LoVo (cell line): ENCODE measurements around the gene CTPS2.

ENCODE experiments used
- DNase-seq: peaks from one replicate; pipeline ENCODE4 v3.0.0-alpha.2; 2016; ENCODE audit warnings: low spot score

Gene CTPS2

DNA sequence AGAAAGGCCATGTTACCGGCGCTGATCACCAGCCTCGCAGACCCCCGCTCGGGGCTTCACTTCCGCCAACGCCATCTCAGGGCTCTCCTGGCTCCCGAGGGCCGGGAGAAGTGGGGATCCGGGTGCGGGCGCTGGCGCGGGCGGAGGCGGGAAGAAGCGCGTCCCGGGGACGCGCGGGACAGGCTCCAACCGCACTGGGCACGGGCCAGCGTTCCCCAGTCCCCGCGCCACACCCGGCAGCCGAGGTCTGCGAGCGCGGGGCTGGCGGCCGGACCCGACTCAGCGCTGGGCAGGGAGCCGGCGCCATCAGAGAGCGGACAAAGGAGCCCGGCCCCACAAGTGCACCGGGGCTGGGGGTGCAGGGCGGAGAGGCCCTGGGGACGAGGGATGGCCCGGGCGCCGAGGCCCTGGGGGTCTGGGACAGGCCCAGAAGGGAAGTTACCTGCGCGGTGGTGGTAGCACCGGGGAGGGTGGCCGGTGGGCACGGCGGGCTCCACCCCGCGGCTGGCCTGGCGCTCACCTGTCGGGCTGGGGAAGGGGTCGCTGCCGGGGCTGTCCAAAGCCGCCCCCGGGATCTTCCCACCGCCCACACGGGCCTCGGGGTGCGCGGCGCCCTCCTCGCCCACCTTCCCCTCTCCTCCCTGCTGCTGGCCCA is 449 bp downstream of the CTPS2 start:
- DNase-seq = no peak

DNA sequence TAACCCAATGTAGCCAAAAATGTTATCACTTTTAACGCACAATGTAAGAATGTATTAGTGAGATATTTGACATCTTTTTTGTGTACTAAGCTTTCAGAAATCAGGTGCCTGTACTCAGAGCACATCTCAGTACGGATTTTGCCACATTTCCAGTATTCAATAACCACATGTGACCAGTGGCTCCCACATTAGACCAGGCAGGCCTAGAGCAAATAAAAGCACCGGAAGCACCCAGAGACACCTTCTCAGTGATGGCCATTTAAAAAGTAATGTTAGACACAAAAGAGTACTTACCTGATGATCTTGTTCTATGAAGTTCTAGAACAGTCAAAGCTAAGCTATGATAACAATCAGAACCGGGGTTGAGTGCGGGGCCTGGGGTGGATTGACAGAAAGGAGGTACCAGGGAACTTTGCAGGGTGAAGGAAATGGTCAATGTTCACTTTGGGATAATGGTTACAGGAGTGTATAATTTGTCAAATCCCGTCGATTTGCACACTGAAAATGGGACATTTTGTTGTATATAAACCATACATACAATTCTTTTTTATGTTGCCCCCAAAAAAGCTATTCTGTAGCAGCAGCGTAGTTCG is 1.2 kb downstream of the CTPS2 start:
- DNase-seq = no peak

DNA sequence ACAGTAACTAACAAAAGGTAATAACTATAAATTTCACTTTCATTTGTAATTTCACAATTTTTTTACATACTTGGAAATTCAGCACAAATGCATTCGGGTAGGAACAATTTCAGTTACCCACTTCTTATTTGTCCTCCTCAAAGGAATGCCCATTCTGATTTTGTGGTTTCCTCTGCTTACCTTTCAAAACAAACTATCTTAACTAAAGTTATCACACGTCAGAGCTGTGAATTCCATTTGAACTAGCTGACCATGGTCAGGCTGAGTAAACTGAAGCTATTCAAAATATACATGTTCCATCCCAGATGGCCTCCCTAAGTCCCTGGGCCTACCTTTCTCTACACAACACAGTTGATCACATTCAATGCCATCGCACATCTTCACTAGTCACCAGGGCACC is 4.5 kb downstream of the CTPS2 start:
- DNase-seq = no peak

DNA sequence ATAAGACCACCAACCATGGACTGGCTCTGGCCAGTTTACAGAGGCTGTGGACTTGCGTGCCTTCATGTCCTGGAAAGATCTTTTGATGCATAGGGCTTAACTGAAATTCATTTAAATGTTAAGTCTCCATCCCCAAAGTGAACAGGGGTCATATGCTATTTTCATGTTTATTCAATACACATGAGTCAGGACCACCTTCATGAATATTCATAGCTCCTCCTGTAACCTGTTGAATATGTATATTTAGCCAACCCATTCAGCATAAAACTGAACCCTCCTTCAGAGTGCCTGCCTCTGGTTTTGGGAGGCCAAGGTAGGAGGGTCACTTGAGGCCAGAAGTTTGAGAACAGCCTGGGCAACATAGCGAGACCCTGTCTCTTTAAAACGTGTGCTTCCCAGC is 7.1 kb downstream of the CTPS2 start:
- DNase-seq = no peak

DNA sequence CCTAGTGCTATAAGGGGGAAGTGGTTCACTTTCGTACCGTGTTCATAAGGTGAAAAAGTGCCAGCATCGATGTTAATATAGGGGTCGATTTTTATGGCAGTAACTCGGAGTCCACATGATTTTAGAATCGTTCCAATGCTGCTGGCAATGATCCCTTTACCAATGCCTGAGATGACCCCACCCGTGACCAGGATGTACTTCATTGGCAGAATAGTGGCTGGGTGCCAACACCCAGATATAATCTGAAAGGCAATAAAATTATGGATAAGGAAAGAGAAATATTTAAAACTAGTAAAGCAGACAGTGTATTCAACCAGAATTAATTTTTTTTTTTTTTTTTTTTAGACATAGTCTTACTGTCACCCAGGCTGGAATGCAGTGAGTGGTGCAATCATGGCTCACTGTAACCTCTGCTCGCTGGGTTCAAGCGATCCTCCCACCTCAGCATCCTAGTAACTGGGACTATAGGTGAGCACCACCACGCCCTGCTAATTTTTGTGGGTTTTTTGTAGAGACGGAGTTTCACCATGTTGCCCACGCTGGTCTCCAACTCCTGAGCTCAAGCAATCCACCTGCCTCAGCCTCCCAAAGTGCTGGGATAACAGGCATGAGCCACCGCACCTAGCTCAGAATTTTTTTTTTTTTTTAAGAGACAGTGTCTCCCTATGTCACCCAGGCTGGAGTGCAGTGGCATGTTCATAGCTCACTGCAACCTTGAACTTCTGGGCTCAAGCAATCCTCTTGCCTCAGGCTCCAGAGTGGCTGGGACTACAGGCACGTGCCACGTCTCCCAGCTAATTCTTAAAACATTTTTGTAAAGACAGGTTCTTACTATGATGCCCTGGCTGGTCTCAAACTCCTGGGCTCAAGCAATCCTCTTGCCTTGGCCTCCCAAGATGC is 9.5 kb downstream of the CTPS2 start:
- no peak for DNase-seq

DNA sequence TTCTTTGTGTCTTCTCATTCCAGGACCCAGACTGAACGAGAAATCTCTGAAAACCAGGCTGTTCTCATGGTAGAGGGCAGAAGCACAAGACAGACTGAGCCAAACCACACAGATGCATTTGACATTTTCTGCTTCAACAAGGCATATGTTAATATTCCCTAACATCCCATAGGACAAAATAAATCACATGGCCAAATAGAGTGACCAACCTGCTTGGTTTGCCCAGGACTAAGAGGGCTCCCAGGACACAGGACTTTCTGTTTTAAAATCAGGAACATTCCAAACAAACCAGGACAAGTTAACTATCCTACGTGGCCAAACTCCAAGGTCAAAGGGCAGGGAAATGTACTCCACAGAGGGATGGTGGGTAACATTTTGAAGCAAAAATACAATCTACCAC is 11.7 kb downstream of the CTPS2 start:
- DNase-seq = no peak

DNA sequence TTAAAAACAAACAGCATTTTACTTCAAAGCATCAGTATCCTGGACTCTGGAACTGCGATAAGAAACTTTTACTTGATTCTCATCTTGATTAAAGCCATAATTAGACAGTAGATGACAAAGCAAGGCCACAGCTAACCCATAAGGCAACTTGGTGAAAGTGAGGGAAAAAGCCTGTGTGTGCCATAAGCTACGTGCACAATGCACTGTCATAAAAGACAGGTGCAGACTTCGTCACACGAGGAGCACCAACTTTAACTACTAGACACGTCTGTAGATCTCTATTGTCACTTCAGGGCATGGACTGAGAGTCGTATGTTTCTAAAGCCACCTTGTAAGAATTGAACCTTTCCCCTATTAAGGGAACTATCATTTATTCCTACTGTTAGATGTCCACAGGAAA is 13.1 kb downstream of the CTPS2 start:
- no peak for DNase-seq

DNA sequence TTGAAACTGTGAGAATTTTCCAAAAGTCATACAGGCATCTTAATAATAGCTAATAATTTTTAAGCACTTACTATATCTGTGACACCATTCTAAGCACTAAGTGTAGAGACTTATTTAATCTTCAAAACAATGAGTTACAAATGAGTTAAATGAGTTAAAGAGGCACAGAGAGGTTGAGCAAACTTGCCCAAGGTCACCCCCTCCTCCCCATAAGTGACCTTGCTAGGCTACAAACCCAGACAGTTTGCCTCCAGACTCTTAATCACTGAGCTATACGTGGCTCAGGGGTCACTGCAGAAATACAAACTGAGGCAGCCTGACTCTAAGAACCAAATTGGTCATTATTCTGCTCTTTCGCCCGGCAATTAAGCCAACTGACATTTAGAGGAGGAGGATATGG is 15.5 kb downstream of the CTPS2 start:
- DNase-seq = no peak

DNA sequence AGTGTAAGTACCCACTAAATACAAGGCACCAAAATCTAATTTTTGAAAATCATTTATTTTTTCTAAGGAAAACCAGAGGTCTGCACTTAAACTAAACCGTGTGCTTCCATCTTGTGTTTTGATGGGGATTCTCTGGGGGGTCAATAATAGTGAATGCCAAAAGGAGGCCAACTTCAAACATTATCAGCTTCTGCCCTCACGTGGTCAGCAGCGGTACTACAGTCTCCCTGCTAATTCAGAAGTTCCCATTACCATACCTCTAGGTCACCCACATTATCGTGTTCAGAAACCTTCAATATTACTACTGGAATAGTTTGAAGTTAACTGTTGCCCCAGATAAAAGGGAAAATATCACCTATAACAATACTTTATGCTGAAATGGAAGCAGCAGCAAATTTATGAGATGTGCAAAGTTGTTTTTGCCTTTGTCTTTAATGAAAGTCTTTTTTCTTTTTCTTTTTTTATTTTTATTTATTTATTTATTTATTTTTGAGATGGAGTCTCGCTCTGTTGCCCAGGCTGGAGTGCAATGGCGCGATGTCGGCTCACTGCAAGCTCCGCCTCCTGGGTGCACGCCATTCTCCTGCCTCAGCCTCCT is 17.3 kb downstream of the CTPS2 start:
- DNase-seq = peak; percentile 14

DNA sequence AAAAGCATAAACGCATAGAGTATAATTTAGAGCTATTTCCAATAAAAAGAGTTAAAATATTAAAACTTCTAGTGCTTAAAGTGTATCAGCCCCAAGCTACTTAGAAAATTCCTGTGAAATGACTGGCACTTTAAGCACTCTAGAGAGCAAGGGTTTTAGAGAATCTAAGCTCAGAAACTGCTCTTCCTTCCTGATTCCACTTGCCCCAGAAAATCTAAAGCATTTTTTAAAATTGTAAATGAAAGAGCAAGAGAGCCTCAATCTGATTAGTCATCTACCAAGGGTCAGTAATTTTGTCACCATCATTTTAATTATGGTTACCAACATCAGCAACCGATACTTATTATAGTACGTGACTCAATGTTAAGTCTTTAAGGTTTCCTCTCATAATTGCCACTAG is 25.0 kb downstream of the CTPS2 start:
- no peak for DNase-seq

DNA sequence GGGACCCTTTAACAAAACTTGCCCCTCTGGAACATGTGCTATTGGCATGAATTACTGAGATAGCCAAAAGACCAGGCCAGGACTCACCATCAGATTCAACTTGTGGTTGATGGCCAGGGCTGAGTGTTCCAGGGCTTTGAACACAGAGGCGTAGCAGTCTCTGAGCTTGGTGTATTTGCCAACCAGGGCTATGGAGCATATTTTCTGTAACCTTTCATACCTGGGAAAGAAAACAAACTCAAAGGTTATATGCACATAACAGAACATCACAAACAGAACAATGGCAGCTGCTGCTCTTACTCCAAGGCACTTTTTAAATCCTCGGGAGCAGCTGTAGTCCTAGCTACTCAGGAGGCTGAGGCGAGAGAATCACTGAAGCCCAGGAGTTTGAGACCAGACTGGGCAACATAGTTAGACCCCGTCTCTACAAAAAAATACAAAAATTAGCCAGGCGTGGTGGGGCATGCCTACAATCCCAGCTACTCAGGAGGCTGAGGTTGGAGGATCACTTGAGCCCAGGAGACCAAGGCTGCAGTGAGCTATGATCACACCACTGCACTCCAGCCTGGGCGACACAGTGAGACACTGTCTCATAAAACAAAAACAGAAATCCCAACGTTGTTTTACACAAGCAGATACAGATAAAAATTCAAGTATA is 29.3 kb downstream of the CTPS2 start:
- no peak for DNase-seq

DNA sequence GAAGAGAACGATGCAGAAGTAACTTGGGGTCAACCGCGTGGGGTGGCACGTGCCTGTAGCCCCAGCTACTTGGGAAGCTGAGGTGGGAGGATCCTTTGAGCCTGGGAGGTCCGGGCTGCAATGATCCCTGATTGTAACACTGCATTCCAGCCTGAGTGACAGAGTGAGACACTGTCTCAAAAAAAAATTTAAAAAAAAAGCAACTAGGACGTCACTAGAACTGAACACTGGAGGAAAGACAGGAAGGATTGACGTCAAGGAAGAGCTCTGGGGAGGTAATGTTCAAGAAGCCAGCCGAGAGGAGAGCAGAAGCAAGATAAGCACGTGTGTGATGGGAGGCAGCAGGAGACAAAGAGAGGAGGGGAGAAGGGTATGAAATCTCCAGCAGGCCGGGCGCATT is 33.8 kb downstream of the CTPS2 start:
- no peak for DNase-seq

DNA sequence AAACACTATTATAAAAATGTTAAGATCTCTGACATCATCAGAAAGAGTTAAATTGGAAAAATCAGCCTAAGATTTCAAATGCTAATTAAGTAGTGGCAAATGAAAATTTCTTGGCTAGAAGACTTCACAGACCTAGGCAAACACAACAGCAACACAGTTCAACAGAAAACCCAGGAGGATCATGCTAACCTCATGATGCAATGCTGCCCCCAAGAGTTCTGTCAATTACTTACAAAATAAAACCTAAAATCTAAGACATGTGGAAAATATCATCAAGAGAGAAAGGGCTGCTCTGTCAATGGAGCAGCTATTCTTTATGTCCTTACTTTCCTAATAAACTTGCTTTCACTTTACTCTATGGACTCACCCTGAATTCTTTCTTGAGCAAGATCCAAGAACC is 41.5 kb downstream of the CTPS2 start:
- no peak for DNase-seq

DNA sequence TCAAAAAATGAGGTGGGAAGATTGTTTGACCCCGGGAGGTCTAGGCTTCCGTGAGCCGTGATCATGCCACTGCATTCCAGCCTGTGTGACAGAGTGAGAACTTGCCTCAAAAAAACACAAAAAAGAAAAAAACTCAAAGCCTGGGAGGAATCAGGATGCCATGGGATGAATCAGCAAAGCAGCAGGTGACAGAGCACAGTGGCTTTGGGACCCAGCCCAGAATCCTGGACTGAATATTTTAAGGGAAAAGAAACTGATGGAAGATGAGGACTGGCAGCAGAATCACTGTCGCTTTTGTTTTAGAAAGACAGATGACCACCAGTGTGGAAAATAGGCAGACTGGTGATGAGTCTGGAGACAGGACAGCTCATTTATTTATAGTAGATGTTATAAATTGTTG is 45.9 kb downstream of the CTPS2 start:
- DNase-seq = no peak

DNA sequence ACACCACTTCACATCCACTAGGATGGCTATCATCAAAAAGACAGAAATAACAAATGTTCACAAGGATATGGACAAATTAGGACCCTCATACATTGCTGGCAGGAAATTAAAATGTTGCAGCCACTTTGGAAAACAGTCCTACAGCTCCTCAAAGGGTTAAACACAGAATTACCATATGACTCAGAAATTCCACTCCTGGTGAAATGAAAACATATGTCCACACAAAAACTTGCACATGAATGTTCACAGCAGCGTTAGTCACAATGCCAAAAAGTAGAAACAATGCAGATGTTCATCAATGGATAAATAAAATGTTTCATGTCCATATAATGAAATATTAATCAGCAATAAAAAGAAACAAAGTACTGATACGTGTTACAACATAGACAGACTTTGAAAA is 47.4 kb downstream of the CTPS2 start:
- DNase-seq = no peak

DNA sequence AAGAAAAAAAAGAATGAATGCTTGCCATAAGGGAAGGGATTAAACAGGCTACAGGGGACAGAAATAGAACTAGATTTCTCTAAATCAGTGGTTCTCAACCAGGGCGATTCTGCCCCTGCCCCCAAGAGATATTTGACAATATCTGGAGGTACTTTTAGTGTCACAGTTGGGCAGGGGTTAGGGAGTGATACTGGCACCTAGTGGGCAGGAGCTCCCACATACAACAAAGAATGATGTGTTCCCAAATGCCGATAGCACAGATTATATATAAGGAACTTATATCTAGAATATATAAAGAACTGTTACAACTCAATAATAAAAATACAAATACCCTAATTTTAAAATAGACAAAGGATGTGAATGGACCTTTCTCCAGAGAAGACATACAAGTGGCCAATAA is 47.8 kb downstream of the CTPS2 start:
- DNase-seq = no peak

DNA sequence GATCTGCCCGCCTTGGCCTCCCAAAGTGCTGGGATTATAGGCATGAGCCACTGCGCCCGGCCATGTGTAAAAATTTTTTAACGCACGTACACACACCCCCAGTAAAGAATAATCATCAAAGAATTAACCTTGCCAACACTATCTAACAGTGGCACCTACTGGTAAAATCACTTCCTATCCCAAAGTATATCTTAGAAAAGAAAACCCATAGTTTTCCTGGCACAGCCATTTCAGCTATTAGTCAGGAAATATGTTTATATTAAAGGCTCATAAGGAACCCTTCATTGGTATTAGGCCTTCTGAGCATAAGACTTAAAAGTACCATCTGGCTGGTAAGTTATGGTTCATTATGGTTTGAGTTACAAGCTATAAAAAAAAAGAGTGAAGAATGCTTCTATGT is 48.4 kb downstream of the CTPS2 start:
- DNase-seq = no peak

DNA sequence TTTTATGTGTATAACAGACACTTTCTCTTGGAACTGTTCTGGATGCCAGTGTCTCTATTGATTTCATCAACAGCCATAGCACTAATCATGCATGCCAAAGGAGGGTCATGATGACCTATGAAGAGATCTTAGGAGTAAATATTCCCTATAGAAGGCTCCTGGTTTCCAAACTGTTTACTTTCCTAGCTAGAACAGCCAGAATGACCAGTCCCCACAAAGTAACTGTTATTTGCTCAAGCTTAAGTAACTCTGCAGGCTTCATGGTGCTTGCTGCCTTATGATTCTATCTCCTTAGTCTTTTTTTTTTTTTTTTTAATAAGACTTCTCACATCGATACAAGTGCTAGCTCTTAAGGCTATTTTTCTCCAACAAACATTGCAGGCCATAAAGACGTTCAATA is 50.1 kb downstream of the CTPS2 start:
- no peak for DNase-seq

DNA sequence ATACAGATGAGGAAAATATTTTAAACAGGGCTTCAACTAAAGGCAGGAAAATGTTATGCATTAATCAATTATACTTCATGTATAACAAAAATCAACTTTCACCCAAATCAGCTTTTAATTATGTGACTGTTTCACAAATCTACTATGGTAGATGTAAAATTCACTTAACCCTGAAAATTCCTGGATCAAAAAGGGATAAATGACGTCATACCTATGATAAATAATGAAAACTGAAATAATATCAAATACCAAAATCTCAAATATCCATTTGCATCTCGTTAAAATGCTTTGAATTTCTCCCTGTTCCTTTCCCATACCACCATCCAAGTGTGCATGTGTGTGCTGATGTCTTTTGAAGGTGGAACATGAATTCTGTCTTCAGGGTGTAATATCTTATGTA is 51.0 kb downstream of the CTPS2 start:
- no peak for DNase-seq

DNA sequence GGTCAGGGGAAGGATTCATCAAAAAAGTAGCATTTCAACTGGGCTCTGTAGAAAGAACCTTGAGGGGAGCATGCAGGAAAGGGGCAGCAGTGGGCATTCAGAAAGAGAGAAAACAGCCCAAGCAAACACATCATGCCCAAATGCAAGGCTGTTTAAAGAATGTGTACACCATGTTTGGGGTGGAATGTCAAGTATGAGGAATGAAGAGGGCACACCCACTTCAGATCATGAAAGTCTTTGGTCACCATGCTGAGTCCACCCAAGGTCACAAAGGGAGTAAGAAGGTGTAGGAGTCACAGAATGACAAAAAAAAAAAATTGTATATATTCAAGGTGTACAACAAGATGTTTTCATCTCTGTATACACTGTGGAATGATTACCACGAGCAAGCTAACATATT is 53.1 kb downstream of the CTPS2 start:
- DNase-seq = no peak

DNA sequence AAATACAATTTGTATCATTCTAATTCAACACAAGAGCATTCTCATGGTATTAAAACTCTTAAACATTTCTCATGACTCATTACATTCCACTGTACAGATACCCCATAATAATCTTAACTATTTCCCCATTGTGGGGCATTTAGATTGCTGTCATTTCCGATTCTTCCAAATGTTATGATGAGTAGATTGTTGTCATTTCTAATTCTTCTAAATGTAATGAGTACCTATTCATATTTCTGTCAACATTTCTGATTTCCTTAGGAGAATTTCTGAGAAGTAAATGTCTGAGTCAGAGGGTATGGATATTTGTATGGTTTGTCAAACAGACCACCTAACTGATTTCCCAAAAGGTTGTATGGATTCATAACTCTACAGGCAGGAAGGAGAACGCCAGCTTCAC is 54.2 kb downstream of the CTPS2 start:
- DNase-seq = no peak

DNA sequence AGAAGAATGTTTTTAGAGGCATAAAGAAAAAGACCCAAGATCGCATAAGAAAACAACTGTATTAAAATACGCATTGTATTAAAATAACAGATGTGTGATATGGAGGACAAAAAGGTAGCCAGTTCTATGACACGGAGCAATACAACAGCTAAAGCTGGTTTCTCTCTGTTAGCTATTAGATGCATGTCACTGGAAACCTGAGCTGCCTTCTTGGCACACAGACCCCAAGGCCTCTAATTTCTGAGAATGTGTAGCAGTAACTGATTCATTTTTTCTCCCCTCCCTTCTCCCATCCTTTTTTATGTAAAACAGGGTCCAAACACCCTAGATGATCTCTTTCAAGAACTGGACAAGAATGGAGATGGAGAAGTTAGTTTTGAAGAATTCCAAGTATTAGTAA is 58.4 kb downstream of the CTPS2 start:
- no peak for DNase-seq

DNA sequence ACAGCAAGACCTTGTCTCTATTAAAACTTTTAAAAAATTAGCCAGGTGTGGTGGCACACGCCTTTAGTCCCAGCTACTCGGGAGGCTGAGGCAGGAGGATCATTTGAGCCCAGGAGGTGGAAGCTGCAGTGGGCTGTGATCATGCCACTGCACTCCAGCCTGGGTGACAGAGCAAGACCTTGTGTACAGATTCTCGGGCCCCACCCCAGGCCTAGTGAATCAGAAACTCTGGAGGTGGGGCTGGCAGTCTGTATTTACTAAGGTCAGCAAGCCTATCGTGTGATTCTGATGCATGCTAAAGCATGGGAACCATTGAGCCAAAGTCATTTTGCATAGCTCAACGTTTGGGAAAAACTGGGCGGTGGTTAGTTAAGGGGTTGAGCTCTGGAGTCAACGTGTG is 59.0 kb downstream of the CTPS2 start:
- DNase-seq = no peak
